Cardiac fibroblast (primary cell): ENCODE data around the gene SLC9A5.

Experiments used
- DNase-seq, 2 donors: peaks; one replicate each; pipeline versions ENCODE4 v3.0.0 to v3.0.0-alpha.2; 2010; ENCODE audit warnings: low read depth in 2 of 2
- H3K4me3 ChIP-seq, 2 donors: replicated peaks in 1 of 2; 1 replicate in 1 of 2; 2 replicates in 1 of 2; pipeline ENCODE4 v1.5.1; 2011; ENCODE audit warnings: low read depth in 2 of 2, low read length in 2 of 2, mild to moderate bottlenecking in 2 of 2, moderate library complexity in 1 of 2
- CTCF ChIP-seq: IDR thresholded peaks from one replicate; pipeline ENCODE4 v1.5.1; 2011; ENCODE audit warnings: low read depth, mild to moderate bottlenecking, low read length, inconsistent platforms

Gene SLC9A5

GRCh38 chr16:67265834-67266233 lies 17.1 kb downstream of the SLC9A5 start:
- TF ChIP-seq CTCF = no peak
- no peak for DNase-seq
- no peak overlapping the region for H3K4me3 ChIP-seq

- TF ChIP-seq CTCF = no peak
- peak; percentile 91 to 97 for DNase-seq
Measured at GRCh38 chr16:67268136-67268579, 19.4 kb downstream of the SLC9A5 start.

GRCh38 chr16:67269766-67270165 lies 21.0 kb downstream of the SLC9A5 start:
- peak; percentile 52 to 63 for DNase-seq
- no peak for TF ChIP-seq CTCF
- H3K4me3 ChIP-seq = no peak overlapping the region

More at GRCh38 chr16:67268136-67268579, 19.4 kb downstream of the SLC9A5 start:
- H3K4me3 ChIP-seq = no peak overlapping the region

- TF ChIP-seq CTCF = no peak
- DNase-seq = no peak
- no peak overlapping the region for H3K4me3 ChIP-seq
Measured at GRCh38 chr16:67270931-67271338, 22.2 kb downstream of the SLC9A5 start.

GRCh38 chr16:67271446-67271845 lies 22.7 kb downstream of the SLC9A5 start:
- H3K4me3 ChIP-seq = no peak overlapping the region
- TF ChIP-seq CTCF = no peak
- no peak for DNase-seq

GRCh38 chr16:67275321-67275720 lies 26.5 kb downstream of the SLC9A5 start:
- DNase-seq = no peak
- H3K4me3 ChIP-seq = no peak overlapping the region
- TF ChIP-seq CTCF = no peak

- H3K4me3 ChIP-seq = no peak overlapping the region
- TF ChIP-seq CTCF = no peak
- peak; percentile 98 for DNase-seq
Measured at GRCh38 chr16:67277294-67277998, 28.7 kb downstream of the SLC9A5 start.
